ENCODE data around the gene SLC31A1.
"Not testable (repeated sequence)": the region's sequence is repeated elsewhere in the genome, so short reads cannot be mapped to it uniquely, and the experiment has no call there.

Gene SLC31A1

DNA sequence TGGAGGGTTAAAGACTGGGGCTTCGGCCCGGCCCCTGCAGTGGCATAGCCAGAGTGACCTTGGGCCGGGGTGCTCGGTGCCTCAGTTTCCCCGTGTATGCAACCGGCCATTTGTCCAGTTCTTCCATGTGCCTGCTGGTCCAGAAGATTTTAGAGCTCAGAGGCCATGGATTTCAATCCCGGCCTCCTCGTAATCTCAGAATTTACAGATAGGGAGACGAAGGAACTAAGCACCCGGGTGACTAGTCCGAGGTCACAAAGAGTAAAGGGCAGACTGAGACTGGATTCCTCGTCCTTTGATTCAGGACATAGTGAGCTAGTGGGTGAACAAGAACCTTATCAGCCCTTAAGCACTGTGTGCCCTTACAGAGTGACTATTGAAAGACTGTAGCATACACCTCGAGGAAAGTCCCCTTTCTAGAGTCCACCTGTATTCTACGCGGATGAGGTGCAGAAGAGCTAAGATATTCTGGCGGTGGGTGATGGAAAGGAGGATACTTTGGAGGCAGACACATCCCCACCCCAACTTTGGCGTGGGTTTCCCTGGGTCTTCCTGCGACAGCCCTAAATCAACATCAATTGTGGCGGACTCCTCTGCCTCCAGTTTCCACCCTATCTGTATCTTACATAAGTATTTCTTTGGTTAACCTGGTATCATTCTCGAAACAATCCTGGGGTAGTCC lies 597 bp downstream of the SLC31A1 start:
- DNase-seq, result peak in 1 of 2 experiments; percentile 6

DNA sequence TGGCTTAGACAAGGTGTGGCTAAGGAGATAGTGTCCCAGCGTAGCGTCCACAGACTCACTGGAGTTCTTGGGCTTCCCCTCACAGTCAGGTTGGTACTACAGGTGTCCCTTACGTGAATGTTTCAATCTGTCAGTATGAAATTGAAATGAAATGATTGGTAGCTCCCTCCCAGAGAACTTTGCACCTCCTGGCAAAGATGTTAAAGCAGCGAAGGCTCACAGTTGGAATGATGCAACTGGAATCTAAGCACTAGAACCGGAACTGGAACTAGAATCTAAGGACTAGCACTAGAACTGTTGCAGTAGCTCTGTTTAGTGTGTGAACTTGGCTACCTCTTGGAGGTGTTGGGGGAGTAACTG lies 1.1 kb downstream of the SLC31A1 start:
- no peak for DNase-seq

DNA sequence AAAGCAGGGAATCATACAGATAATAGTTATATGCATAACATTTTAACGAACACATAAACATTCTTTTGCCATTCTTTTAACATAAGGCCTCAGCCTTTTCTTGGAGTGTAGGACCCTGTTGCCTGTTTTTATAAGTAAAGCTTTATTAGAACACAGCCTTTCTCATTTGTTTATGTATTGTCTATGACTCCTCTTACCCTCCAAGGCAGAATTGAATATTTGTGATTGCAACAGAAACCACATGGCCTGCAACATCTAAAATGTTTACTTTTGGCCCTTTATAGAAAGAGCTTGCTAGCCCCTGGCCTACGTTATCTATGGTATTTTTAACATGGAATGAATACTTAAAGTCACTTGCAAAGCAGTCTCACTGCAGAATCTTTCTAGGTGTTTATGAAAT lies 2.6 kb downstream of the SLC31A1 start:
- no peak for DNase-seq

DNA sequence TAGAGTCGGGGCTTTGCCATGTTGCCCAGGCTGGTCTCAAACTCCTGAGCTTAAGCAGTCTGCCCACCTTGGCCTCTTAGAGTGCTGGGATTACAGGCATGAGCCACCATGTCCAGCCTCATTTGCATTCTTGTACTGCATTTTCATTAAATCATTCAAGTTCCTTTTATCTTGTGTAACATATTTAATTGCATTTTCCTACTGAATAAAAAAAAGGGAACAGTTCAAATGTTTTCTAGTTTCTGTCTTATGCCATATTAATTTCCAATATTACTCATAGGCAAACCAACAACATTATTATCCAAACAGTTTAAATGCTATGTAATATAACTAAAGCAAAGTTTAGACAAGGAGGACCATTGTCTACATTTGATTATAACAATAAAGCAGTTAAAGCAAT lies 6.1 kb downstream of the SLC31A1 start:
- DNase-seq, result no peak

DNA sequence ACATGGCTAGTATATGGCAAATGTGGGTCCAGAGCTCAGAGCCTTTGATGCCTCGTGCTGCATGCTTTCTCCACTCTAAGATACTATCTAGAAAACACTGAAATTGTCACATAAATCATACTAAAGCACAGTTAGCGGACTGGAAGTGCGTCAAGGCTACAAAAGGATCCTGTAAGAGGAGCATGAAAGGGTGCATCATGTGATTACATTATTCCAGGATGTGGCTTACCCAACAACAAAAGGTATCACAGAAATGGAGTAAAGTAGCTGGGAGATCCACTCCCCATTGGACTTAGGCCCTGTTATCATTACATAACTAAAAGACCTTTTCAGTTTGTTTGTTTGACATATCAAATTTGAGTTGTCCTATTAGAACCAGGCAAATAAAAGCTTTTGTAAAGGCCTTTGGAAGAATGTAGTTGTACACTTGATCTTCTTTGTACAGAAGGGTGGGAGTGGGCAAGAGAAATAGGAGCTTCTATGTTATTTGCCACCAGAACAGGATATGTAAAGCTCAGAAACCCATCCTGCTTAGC lies 6.9 kb downstream of the SLC31A1 start:
- DNase-seq, result no peak

DNA sequence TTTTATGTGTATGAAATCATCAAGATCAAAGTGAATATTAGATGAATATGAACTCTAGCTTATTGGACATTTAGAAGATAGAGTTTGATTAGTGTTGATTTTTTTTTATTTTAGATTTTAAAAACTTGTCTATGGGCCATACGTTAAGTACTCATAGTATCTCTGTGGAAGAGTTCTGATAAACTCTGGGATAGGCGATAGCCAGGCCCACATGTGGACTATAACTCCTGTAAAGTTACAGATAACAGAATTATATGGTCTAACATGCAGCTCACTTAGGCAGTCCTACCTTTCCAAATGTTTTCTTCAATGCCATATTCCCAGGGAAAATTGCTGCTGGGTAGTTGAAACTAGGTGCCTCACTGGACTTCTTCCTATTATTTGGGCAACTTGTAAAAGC lies 10.4 kb downstream of the SLC31A1 start:
- DNase-seq, result no peak

DNA sequence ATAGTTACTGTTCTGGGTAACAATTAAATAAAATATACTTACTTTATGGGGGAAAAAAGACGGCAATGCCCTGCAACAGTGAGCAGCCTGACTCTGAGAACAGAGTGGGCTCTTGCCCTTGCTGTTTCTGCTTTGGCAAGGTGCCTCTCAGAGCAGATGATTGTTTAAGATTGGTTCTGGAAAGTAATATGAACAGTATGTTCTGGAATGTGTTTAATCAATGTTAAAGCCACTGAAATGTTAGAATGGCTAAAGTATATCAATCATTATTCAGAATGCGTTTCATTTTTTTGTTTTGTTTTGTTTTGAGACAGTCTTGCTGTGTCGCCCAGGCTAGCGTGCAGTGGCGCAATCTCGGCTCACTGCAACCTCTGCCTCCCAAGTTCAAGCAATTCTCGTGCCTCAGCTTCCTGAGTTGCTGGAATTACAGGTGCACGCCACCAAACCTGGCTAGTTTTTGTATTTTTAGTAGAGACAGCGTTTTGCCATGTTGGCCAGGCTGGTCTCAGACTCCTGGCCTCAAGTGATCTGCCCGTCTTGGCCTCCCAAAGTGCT lies 14.4 kb downstream of the SLC31A1 start:
- DNase-seq, result not testable (repeated sequence)

DNA sequence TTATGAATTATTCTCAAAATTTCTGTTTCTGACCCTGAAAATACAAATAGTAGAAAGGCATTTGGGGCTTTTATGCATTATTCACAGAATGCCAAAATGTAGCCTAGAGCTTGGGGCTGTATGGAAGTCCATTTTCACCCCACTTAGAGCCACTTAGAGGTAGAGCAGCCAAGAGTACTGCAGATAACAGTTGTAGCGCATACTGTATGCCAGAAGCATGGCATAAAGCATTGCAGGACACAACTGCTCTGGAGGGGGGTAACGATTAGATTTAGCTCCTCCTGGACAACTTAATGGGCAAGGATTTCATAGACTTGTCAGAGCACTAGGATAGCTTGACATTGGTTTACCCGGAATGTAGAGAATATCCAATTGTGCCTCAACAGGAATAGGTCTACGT lies 15.7 kb downstream of the SLC31A1 start:
- no peak for DNase-seq

DNA sequence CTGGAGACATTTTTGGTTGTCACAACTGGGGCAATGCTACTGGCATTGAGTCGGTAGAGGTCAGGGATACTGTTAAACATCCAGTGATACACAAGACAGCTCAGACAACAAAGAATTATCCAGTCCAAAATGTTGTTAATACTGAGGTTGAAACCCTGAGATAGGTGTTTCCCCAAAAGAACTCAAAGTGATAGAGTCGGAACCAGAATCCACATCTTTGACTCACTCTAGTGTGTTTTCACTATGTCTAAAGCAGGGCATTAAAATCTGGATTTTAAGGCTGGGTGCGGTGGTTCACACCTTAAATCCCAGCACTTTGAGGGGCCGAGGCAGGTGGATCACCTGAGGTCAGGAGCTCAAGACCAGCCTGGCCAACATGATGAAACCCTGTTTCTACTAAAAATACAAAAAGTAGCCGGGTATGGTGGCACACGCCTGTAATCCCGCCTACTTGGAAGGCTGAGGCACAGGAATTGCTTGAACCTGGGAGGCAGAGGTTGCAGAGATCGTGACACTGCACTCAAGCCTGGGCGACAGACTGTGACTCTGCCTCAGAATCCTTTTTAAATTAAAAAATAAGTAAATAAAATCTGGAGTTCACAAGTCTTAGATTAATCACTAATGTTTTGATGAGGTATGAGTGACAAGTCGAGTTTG lies 17.0 kb downstream of the SLC31A1 start:
- no peak for DNase-seq

DNA sequence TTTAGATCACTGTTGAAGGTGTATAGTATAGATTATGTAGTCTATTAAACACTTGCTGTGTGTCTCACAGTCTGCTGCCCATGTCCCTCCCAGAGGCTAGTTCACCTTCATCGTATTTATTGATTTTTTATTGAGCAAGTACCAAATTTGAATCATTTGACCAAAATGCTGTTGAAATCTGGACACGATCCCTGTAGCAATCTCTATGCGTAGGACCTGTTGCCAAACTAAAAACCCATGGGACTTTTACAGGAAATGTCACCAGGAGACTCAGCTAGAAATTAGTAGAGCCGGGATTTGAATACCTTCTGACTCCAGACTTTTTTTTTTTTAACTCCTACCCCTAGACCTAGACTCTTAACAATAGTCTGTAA lies 17.5 kb downstream of the SLC31A1 start:
- no peak for DNase-seq

DNA sequence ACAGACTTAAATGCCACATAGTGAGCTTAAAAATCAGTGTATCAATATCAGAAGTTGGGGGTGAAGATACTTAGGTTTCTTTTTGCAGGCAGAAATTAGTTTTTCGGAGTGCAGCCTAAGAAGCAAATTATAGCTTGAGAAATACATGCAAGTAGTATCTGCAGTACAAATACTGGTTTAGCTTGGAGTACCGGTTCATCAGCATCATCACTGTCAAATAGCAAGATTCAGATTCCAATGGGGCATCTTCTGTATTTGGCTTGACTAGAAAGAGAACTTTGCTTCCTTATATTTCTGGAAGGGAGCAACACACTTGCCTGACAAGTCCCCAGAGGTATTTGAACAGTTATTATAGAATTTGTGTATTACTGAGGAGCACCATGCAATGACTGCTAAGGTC lies 19.8 kb downstream of the SLC31A1 start:
- no peak for DNase-seq

DNA sequence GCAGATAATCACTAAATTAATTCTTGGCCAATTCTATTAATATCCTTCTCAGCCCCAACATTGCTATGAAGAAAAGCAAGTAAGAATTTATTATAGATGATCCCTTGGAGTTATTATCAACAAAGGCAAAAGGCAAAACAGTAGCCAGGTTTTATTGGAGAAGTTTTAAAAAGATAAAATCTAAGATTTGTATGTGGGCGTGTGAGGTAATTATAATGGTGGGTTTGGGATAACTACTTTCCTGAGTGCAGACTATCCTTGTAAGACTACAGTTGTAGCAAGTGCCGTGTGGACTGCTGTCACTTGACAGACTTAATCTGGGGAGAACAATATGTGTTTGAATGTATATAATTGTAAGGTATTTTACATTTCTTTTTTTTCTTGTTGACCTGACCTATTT lies 23.2 kb downstream of the SLC31A1 start:
- no peak for DNase-seq

DNA sequence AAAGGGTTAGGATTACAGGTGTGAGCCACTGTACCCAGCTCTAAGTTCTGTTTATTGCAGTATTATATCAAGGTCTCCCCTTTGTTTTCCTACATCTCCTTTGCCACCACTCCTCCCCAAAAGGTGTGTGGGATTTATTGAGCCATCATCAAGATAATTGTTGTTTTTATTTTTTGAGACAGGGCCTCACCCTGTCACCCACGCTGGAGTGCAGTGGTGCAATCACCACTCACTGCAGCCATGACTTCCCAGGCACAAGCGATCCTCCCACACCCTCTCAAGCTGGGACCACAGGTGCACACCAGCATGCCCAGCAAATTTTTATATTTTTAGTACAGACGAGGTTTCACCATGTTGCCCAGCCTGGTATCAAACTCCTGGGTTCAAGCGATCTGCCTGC lies 24.6 kb downstream of the SLC31A1 start:
- DNase-seq, result no peak

DNA sequence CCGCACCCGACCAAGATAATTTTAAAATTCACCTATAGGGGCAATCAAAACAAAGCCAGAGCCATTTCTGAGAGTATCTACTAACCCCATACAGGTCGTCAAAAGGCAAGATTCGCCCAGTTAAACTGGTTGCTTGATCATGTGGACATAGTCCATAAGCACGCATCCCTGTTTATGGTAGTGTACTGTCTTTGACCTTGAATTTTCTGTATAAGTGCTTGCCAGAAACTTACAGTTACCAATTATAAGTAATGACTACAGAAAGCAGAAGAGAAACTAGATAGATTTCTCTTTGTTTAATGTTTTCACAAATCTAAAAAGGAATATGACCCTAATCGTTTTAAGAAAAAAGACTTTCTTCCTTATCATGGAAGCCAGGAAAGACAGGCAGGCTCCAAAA lies 25.6 kb downstream of the SLC31A1 start:
- DNase-seq, result no peak

DNA sequence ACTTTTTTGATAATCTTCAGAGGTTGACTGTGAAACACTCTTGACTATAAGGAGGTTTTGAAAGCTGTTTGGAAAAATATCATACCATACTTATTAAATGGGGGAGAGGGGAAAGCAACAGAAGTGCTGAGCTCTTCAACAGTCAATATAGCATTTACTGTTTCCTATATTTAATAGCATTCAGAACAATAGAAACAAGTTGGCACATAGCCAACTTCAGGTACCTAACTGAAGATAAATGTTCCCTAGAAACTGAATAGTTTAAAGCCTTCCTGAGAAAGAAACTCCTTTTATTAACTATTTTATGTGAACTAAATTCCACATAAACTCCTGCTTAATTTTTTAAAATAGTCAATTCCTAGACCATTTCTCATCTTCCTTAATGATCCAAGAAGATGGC lies 26.3 kb downstream of the SLC31A1 start:
- no peak for DNase-seq

DNA sequence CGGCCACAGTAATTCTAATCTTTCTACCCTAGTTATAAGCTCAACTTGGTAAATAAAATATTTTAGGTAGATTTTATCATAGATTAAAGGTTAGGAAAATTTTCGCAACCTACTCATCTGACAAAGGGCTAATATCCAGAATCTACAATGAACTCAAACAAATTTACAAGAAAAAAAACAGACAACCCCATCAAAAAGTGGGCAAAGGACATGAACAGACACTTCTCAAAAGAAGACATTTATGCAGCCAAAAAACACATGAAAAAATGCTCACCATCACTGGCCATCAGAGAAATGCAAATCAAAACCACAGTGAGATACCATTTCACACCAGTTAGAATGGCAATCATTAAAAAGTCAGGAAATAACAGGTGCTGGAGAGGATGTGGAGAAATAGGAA lies 28.3 kb downstream of the SLC31A1 start:
- not testable (repeated sequence) for DNase-seq

DNA sequence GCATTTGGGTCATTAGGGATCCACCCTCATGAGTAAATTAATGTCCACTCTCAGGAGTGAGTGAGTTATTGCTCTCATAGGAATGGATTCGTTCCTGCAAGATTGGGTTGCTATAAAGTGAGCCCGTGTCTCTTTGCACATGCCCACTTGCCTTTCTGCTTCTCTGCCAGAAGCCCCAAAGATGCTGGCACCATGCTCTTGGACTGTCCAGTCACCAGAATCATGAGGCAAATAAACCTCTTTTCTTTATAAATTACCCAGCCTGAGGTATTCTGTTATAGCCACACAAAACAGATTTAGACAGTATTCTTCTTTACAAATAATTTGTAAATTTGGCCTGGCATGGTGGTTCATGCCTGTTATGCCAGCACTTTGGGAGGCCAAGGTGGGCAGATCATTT lies 29.5 kb downstream of the SLC31A1 start:
- no peak for DNase-seq

DNA sequence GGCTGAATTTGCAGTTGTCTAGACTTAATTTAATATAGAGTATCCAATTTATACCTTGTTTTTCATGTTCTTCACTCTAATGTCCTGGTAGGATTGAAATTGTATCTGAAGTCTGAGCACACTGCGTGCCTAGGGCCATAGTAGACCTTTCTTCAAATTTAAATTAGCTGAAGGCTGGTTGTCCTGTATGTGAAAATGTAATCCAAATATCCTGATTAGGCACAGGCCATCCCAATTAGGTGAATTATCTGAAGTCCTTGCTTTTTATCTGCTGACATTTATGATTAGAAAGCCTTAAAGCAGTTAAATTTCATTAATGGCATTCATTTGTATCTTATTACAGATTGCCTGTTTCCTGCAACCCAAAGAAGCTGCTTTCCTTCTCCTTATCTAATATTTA lies 33.6 kb downstream of the SLC31A1 start:
- no peak for DNase-seq

DNA sequence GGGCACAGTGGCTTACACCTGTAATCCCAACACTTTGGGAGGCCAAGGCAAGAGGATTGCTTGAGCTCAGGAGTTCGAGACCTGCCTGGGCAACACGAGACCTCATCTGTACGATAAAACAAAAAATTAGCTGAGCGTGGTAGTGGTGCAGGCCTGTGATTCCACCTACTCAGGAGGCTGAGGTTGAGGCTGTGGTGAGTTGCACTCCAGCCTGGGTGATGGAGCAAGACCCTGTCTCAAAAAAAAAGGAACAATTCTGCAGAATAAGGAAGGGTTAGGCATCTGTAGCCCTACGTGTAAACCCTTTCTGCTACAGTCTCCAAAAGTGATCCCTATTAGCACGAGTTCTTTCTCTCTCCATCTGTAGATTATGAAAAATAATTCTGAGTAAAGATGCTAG lies 34.1 kb downstream of the SLC31A1 start:
- no peak for DNase-seq

DNA sequence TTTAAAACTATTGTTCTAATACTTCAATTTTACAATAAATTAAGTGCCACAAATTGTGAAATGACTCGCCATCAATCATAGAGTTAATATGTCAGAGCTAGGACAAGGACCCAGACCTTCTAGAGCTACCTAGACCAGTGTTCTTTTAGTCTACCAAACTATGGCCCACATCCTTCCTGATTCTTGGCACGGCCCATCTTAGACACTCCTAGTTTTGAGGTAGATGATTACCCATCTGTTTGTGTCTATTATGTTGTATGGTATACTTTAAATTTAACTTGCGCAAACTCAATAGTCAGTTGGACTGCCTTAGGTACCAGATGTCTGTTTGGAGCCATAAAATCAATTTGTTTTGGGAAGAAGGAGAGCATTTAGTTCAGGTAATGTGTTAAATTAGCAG lies 36.5 kb downstream of the SLC31A1 start:
- DNase-seq, result no peak

DNA sequence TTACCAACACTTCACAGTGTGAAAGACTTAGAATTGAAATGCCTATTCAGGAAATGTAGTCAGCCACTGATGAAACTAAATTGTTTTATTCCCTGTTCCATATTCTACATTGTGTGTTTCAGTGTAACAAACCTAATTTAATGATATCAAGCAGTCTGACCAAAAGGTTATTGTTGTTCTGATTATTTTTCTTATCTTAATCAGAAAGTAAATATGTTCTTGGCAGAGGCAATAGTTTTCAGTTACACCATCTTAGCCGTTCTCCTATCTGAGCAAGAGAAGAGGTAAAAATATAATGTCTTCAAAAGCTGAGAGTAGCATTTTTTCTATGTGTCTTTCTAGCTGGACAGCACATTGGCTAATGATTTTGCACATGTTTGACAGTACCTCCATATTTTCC lies 36.9 kb downstream of the SLC31A1 start:
- DNase-seq, result no peak

DNA sequence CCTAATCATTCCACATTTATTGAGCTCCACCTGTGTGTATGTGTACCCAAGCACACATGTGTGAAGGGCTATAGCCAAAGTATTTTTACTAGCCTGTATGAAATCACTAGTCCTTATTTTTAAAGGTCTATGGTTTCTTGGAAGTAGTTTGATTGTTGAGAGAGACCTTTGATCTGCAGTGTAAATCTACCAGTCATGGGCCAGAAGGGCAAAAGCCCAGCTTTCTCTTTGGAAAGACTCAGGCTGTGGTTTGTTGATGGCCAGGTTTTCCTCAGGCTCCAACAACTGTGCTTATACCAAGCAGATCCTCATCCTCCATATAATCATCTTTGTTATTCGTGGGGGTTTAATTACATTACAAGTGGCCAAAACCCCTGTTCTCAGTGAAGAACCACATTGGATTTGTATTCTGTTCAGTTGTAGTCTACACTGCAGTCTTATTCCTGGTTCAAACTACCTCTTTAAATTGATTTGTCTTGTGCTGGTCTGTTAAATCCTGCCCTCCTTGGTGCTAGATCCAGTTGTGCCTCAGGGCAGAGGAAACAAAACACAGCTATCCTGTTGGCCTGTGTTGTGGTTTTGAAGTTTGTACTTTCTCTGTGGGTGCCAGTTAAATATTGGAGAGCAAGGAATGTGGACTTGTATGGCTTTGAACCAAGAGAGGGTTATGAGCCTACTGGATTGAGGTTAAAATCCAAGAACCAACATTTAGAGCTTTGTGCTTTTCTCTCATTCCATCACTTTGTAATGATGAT lies 40.8 kb downstream of the SLC31A1 start:
- no peak for DNase-seq

DNA sequence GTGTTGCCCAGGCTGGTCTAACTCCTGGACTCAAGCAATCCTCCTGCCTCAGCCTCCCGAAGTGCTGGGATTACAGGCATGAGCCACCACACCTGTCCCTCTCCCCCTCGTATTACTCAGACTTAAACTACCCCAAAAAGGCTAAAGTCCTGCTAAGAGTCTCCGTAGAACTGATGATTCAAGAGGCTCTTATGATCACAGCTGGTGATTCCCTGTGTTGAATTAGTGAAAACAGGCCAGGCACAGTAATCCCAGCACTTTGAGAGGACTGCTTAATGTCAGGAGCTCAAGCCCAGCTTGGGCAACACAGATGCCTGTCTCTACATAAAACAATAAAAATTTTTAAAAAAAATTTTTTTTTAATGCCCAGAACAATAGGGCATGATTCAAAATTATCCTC lies 44.8 kb downstream of the SLC31A1 start:
- DNase-seq, result no peak

Data from activated CD4-positive, alpha-beta T cell treated with anti-CD3 and anti-CD28 coated beads, Interleukin-2, amount 50 U/mL, for 48 hours (primary cell).